CD4-positive, alpha-beta T cell treated with Interleukin-12 subunit alpha and Interleukin-12 subunit beta, for 1 hour (primary cell): ENCODE results near the gene PLB1.
A peak's percentile ranks its signal among the peaks of the same experiment; 100 is the strongest.

Experiments used
- DNase-seq: peaks from one replicate; pipeline ENCODE4 v3.0.0-alpha.2; 2020

Gene PLB1

DNA sequence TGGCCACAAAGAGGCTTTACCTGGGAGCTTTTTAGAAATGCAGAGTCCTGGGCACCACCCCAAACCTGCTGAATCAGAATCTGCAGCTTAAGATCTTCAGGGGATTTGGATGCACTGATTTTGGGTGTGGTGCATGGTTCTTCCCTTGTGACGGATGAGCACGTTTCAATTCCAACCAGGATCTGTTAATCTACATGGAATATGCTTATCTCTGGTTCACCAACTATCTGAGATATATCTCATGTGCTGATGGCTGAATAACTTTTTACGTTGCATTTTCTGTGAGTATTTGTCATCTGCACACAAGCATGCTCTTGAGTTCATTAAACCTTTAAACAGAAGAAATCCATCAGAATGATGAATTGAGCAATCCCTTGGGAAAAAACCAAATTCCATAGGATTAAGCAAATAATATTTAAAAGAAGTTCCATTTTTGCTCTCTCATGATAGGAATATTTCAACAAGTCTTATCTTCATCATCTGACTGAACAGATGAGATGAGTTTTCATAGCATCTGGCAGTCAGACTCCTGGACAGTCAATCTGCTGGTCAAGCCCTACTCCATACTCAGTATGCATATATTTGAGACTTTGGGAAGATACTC is 120.6 kb downstream of the PLB1 start:
- DNase-seq, result no peak

- no peak for DNase-seq
Observed at GRCh38 chr2:28617502-28618184, 121.8 kb downstream of the PLB1 start.

- no peak for DNase-seq
Observed at GRCh38 chr2:28618221-28619141, 122.6 kb downstream of the PLB1 start.

GRCh38 chr2:28619213-28620196 is 123.6 kb downstream of the PLB1 start:
- DNase-seq, result no peak

DNA sequence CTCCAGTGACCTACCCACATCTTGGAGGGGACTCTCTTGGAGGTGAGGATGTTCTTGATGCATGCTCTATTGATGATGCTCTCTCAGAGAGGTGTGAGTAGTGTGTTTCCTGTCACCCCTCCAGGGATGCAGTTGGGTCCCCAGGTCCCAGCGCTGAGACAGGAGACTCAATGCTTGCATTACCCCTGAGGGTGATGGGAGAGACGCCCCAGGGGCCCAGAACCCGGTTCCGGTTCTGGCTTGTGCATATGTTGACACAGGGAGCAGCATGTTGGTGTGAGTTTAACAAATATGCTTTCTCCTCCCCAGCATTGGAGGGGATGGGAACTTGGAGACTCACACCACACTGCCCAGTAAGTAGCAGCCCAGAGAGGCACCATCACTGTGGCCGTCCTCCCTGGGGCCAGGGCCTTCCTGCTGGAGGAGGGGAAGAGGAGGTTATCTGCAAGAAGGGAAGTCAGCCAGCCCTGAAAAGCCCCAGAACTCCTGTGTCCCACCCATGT is 124.5 kb downstream of the PLB1 start:
- DNase-seq, result peak; percentile 30

- no peak for DNase-seq
Observed at GRCh38 chr2:28620801-28621171, 124.9 kb downstream of the PLB1 start.

GRCh38 chr2:28621172-28622100 is 125.6 kb downstream of the PLB1 start:
- peak; percentile 96 for DNase-seq

DNA sequence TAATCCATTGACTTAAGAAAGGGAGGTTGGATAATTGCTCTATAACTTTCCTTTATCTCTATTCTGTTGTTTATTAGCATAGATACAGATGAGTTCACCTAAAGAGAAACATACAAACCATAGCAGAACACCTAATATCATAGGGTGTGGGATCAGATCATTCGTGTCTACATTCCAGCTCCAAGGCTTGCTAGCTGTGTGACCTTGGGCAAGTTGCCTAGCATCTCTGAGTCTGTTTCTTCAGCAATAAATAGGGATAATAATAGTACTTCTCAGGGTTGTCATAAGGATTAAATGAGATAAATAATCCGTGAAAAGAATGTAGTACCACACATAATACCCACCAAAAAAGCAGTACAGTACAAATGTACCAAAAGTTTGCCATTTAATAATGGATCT is 126.2 kb downstream of the PLB1 start:
- no peak for DNase-seq

DNA sequence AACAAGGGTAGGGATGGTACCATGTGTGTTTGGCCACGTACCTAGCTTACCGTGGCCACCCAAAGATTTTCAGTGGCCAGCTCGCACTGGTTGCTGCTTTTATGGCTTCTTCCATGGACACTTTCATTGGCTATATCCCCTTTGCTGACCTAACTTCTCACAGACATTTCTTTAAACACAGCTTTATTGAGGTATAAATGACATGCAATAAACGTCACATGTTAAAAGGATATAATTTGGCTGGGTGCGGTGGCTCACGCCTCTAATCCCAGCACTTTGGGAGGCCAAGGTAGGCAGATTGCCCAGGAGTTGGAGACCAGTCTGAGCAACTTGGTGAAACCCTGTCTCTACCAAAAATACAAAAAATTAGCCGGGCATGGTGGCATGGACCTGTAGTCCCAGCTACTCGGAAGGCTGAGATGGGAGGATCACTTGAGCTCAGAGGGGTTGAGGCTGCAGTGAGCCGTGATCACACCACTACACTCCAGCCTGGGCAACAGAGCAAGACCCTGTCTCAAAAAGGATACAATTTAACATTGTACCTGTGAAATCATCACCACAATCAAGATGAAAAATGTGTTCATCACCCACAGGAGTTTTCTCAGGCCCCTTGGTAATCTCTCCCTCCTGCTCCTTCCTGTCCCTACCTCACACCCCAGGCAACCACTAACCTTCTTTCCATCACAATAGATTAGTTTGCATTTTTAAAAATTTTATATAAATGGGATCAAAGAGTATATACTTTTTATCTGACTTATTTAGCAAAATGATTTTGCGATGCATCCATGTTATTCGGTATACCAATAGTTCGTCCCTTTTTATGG is 127.9 kb downstream of the PLB1 start:
- DNase-seq, result no peak

DNA sequence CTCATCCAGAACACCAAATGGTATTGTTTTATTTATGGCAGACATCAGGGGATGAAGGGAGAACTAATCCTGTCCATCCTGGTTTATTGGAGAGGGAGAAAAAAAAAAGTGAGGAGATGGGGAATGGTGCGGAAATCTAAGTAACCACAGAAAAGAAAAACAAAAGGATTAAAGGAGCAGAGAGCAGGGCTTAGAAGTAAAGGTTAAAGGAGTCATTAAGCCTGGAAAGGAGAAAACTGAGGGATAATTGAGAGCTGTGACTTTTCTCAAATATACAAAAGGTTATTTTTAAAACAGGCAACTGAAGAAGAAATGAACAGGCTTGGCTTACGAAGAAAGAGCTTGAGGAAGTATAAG is 128.6 kb downstream of the PLB1 start:
- DNase-seq, result no peak

- peak; percentile 86 for DNase-seq
Observed at GRCh38 chr2:28624793-28625701, 129.2 kb downstream of the PLB1 start.

GRCh38 chr2:28626376-28626775 is 130.5 kb downstream of the PLB1 start:
- no peak for DNase-seq

- DNase-seq, result no peak
Observed at GRCh38 chr2:28626891-28627421, 131.1 kb downstream of the PLB1 start.

DNA sequence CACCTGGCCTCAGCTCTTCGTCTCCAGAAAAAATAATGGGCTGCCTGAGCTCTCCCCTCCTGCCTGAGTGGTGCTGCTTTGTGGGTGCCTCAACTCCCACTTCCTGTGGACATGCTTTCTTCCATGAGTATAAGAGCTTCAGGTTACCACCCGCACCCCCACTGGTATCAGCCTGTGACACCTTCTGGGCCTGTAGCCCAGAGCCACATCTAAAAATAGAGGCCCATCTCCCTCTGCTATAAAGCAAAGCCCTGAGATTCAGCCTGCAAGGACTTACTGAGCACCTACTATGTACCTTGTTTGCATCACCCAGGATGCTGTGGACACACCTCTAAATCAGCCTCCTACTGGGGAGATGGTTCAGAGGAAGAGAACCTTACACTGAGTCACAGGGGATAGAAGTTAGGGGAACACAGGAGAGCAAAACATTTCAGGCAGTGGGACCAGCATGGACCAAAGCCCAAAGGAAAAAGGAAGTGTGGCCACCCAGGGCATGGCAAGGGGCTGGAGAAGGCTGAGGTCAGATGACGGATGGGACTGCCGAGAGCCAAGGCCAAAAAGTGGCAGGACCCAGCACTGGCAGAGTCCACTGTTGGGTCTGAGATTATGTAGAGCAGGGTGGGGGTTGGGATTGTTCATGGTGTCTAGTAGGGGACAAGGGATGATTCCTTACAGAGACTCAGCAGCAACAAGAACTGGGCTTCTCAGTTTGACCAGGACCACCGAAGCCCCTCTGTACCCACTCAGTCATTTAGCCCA is 132.0 kb downstream of the PLB1 start:
- no peak for DNase-seq

DNA sequence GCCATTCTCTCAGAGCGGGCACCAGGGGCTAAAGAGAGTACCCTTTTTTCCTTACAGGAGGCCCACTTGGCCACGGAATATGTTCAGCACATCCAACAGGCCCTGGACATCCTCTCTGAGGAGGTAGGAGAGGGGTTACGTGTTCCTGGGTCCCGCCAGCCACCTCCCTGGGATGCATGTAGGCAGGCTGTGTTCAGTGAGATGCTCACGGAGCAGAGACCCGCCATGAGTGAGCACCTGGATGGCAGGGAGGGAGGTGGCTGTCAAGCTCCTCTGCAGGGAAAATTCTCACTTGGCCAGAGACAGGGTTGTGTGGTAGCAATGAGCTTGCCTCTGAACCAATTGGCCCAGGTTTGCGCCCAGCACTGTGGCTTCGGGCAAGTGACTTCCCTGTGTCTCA is 132.6 kb downstream of the PLB1 start:
- DNase-seq, result no peak

GRCh38 chr2:28628987-28629386 is 133.1 kb downstream of the PLB1 start:
- DNase-seq, result no peak

DNA sequence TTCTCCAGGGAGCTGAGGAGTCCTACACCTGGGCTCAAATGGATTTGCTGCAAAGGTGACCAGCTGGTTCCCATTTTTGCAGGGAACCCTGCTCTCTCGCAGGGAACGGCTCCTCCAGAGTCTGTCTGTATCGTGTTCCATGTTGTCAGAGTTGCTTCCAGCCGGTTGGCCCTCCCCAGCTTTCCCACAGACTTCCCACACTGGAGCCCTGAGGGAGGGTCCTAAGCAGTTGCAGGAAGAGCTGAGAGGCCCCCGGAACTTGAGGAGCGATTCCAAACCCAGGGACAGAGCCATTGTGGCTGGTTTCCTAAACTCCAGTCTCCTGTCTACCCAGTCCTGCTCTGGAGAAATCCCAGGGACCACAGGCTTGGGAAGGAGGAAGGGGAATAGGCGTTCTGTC is 134.1 kb downstream of the PLB1 start:
- DNase-seq, result no peak

- no peak for DNase-seq
Observed at GRCh38 chr2:28630341-28630740, 134.5 kb downstream of the PLB1 start.
